PC-3 (cell line): ENCODE data around the gene DMGDH. TPM values are rescaled to one million over a fixed set of nuclear protein-coding genes. Genes with fewer than 3 reads are reported as not detected.

ENCODE experiments used
- ATAC-seq: fragments of 200-7000 bp; cut with Tn5 transposase; 2 replicates; pipeline ENCODE4 v1.9.1; 2020; ENCODE audit warnings: mild to moderate bottlenecking, moderate library complexity
- BruUV-seq: library from RNA; stranded (reverse); fragments of 400-500 nt; replicated peaks from 2 replicates; lab custom pipeline; 2021; lab: Mats Ljungman, UMichigan
- CTCF ChIA-PET: fragments of 300-600 bp; sonication (Branson Sonifier 250); formaldehyde crosslinking; loops from one replicate; lab custom pipeline; 2022; ENCODE audit warnings: antibody characterized with exemption; lab: Charles Lee
- POLR2A ChIA-PET: fragments of 300-600 bp; sonication (Branson Sonifier 250); formaldehyde crosslinking; loops from one replicate; lab custom pipeline; 2022; ENCODE audit warnings: antibody characterized with exemption; ENCODE audit not compliant: unreplicated experiment; lab: Charles Lee
- DNase-seq: peaks from one replicate; pipeline ENCODE4 v3.0.0-alpha.2; 2015
- H2AFZ ChIP-seq: fragments of 300-600 bp; sonication (generic); 2 replicates; pipeline ENCODE4 v1.6.0; 2016; ENCODE audit warnings: antibody characterized with exemption, low read length
- H3F3A ChIP-seq: fragments of 300-600 bp; sonication (generic); one replicate; pipeline ENCODE4 v1.6.0; 2017; ENCODE audit warnings: antibody characterized with exemption, low read length, control low read depth, mild to moderate bottlenecking; ENCODE audit not compliant: unreplicated experiment
- H3K27ac ChIP-seq: fragments of 300-600 bp; sonication (generic); 2 replicates; pipeline ENCODE4 v1.5.1; 2016; ENCODE audit warnings: mild to moderate bottlenecking, low read length
- H3K27me3 ChIP-seq: fragments of 300-600 bp; sonication (generic); 2 replicates; pipeline ENCODE4 v1.6.1; 2016; ENCODE audit warnings: low read length, mixed read lengths
- H3K36me3 ChIP-seq: fragments of 300-600 bp; sonication (generic); 2 replicates; pipeline ENCODE4 v1.6.1; 2016; ENCODE audit warnings: low read depth, mixed run types, low read length, mixed read lengths
- H3K4me1 ChIP-seq: fragments of 300-600 bp; sonication (generic); 2 replicates; pipeline ENCODE4 v1.5.1; 2016; ENCODE audit warnings: low read length; ENCODE audit not compliant: insufficient read depth
- H3K4me2 ChIP-seq: fragments of 300-600 bp; sonication (generic); 2 replicates; pipeline ENCODE4 v1.6.0; 2016; ENCODE audit warnings: low read length
- H3K4me3 ChIP-seq: fragments of 300-600 bp; sonication (generic); 2 replicates; pipeline ENCODE4 v1.5.1; 2016; ENCODE audit warnings: mild to moderate bottlenecking, low read length, mixed read lengths
- H3K79me2 ChIP-seq: fragments of 300-600 bp; sonication (generic); 2 replicates; pipeline ENCODE4 v1.6.1; 2017; ENCODE audit warnings: low read length, mixed read lengths
- H3K9ac ChIP-seq: fragments of 300-600 bp; sonication (generic); 2 replicates; pipeline ENCODE4 v1.6.0; 2016; ENCODE audit warnings: mild to moderate bottlenecking, low read length
- H3K9me2 ChIP-seq: fragments of 300-600 bp; sonication (generic); replicated peaks from 2 replicates; pipeline ENCODE4 v1.6.1; 2016; ENCODE audit warnings: mixed run types, low read length, mixed read lengths
- H3K9me3 ChIP-seq: fragments of 300-600 bp; sonication (generic); 2 replicates; pipeline ENCODE4 v1.6.1; 2016; ENCODE audit warnings: low read length, mixed read lengths
- H4K20me1 ChIP-seq: fragments of 300-600 bp; sonication (generic); 2 replicates; pipeline ENCODE4 v1.6.1; 2016; ENCODE audit warnings: low read length, mixed read lengths
- CTCF ChIP-seq: fragments of 300-600 bp; sonication (generic); conservative IDR thresholded peaks from 2 replicates; pipeline ENCODE4 v1.5.1; 2017; ENCODE audit warnings: antibody characterized with exemption, low read depth, mild to moderate bottlenecking, low read length
- EZH2 ChIP-seq: fragments of 300-600 bp; sonication (generic); IDR thresholded peaks from one replicate; pipeline ENCODE4 v1.6.1; 2017; ENCODE audit warnings: antibody characterized with exemption, mild to moderate bottlenecking, low read length; ENCODE audit not compliant: unreplicated experiment
- EZH2phosphoT487 ChIP-seq: fragments of 300-600 bp; sonication (generic); IDR thresholded peaks from 2 replicates; pipeline ENCODE4 v1.6.1; 2018; ENCODE audit warnings: mild to moderate bottlenecking, antibody characterized with exemption, low read length, borderline replicate concordance
- intact Hi-C: fragments of 100-400 bp; cut with micrococcal nuclease; formaldehyde crosslinking; loops from 2 replicates; pipeline ENCODE4 v1.9.0; 2023
- total RNA-seq: library from RNA; depleted of rRNA; stranded (reverse); fragments of >200 nt; gene quantifications from 2 replicates; pipeline ENCODE4 v1.2.3, GENCODE V29; 2014

DMGDH gene
- total RNA-seq, 1 experiment from 2014 or later, result not detected

GRCh38 chr5:79109527-79110492, 40.3 kb upstream of the DMGDH start:
- Histone ChIP-seq H3K4me2 (no peak overlapping the region), H3K27me3 (no peaks in the 10 kb centered on the region), H3K9me2 (no peaks in the 10 kb centered on the region), H3K4me3 (no peak overlapping the region), H3F3A (no peaks in the 10 kb centered on the region), H3K9me3 (no peaks in the 10 kb centered on the region), H4K20me1 (no peaks in the 10 kb centered on the region), H3K36me3 (no peaks in the 10 kb centered on the region), H3K9ac (no peak overlapping the region), H3K27ac (no peak overlapping the region), H3K4me1 (no peaks in the 10 kb centered on the region), H2AFZ (no peak overlapping the region), H3K79me2 (no peaks in the 10 kb centered on the region)
- intact Hi-C loops, result no loop called here
- DNase-seq (peak; percentile 44), ATAC-seq (peak; percentile 65; the same call in 1 of the 2 replicates)
- ChIA-PET POLR2A (no interaction called here), CTCF (interaction anchor here (0.6 kb wide), 1 partner anchor 85 kb away, joined by 3 read pairs; no protein-coding TSS in a partner anchor)
- TF ChIP-seq EZH2phosphoT487, result no peak
- no peak for TF ChIP-seq EZH2
- peak; percentile 71 for TF ChIP-seq CTCF
- no TSS peak for BruUV-seq

- no peaks in the 10 kb centered on the region for H4K20me1 ChIP-seq
- no peak overlapping the region for H3K9ac ChIP-seq
- no peak overlapping the region for H2AFZ ChIP-seq
- no peaks in the 10 kb centered on the region for H3F3A ChIP-seq
- CTCF ChIA-PET, result no interaction called here
- no peaks in the 10 kb centered on the region for H3K9me3 ChIP-seq
- no peak overlapping the region for H3K4me2 ChIP-seq
- no peak overlapping the region for H3K27ac ChIP-seq
- ATAC-seq (no peak), DNase-seq (no peak)
- TF ChIP-seq CTCF (no peak), EZH2 (no peak), EZH2phosphoT487 (no peak)
- no peaks in the 10 kb centered on the region for H3K4me1 ChIP-seq
- H3K36me3 ChIP-seq, result no peaks in the 10 kb centered on the region
- H3K79me2 ChIP-seq, result no peaks in the 10 kb centered on the region
- POLR2A ChIA-PET, result no interaction called here
- H3K9me2 ChIP-seq, result no peaks in the 10 kb centered on the region
- intact Hi-C loops, result no loop called here
- H3K27me3 ChIP-seq, result no peaks in the 10 kb centered on the region
- BruUV-seq, result no TSS peak
- H3K4me3 ChIP-seq, result no peak overlapping the region
These were observed 39.3 kb upstream of the DMGDH start for GRCh38 chr5:79108792-79109191.

- Histone ChIP-seq H3F3A (no peaks in the 10 kb centered on the region), H3K9me3 (no peaks in the 10 kb centered on the region), H3K9me2 (no peaks in the 10 kb centered on the region), H4K20me1 (no peaks in the 10 kb centered on the region), H3K4me2 (no peak overlapping the region), H3K27me3 (no peaks in the 10 kb centered on the region), H3K36me3 (no peaks in the 10 kb centered on the region), H3K4me1 (no peaks in the 10 kb centered on the region), H2AFZ (no peak overlapping the region), H3K27ac (no peak overlapping the region), H3K9ac (no peak overlapping the region), H3K79me2 (no peaks in the 10 kb centered on the region), H3K4me3 (no peak overlapping the region)
- POLR2A ChIA-PET, result no interaction called here
- DNase-seq (no peak), ATAC-seq (no peak)
- CTCF ChIA-PET, result interaction anchor here (0.5 to 0.7 kb wide), 2 partner anchors 87 to 207 kb away, joined by 4 read pairs; no protein-coding TSS in a partner anchor
- TF ChIP-seq EZH2phosphoT487 (no peak), EZH2 (no peak), CTCF (no peak)
- no TSS peak for BruUV-seq
- intact Hi-C loops, result no loop called here
These were observed 38.6 kb upstream of the DMGDH start for GRCh38 chr5:79108086-79108485.
